Activated T-helper 1 cell treated with anti-CD3 and anti-CD28 coated beads, Interleukin-2, amount 50 U/mL, for 16 hours (primary cell): Measurements from ENCODE around the gene EPHA1.
"Not testable (repeated sequence)": the region's sequence is repeated elsewhere in the genome, so short reads cannot be mapped to it uniquely, and the experiment has no call there.

Experiments used
- DNase-seq, 2 donors: peaks; one replicate each; pipeline ENCODE4 v3.0.0-alpha.2; 2020; ENCODE audit warnings: low read depth in 1 of 2, low spot score in 1 of 2

Gene EPHA1

GRCh38 chr7:143431109-143431508 lies 22.5 kb upstream of the EPHA1 start:
- DNase-seq, result no peak

- DNase-seq, result no peak
Measured at GRCh38 chr7:143429770-143430698, 21.4 kb upstream of the EPHA1 start.

- DNase-seq, result no peak
Measured at GRCh38 chr7:143426479-143427142, 18.0 kb upstream of the EPHA1 start.

- DNase-seq, result not testable (repeated sequence)
Measured at GRCh38 chr7:143424476-143424875, 15.8 kb upstream of the EPHA1 start.

GRCh38 chr7:143422033-143422432 lies 13.4 kb upstream of the EPHA1 start:
- no peak for DNase-seq

- not testable (repeated sequence) for DNase-seq
Measured at GRCh38 chr7:143420624-143421023, 12.0 kb upstream of the EPHA1 start.

- no peak for DNase-seq
Measured at GRCh38 chr7:143419880-143420279, 11.2 kb upstream of the EPHA1 start.

- DNase-seq, result no peak
Measured at GRCh38 chr7:143418681-143419458, 10.2 kb upstream of the EPHA1 start.

- DNase-seq, result no peak
Measured at GRCh38 chr7:143417734-143418383, 9.2 kb upstream of the EPHA1 start.

GRCh38 chr7:143416565-143417149 lies 8.0 kb upstream of the EPHA1 start:
- no peak for DNase-seq

GRCh38 chr7:143415742-143416397 lies 7.2 kb upstream of the EPHA1 start:
- no peak for DNase-seq

GRCh38 chr7:143415209-143415608 lies 6.6 kb upstream of the EPHA1 start:
- not testable (repeated sequence) for DNase-seq

GRCh38 chr7:143413123-143413522 lies 4.5 kb upstream of the EPHA1 start:
- no peak for DNase-seq

GRCh38 chr7:143411976-143412708 lies 3.5 kb upstream of the EPHA1 start:
- DNase-seq, result no peak

- no peak for DNase-seq
Measured at GRCh38 chr7:143410521-143411004, 1.9 kb upstream of the EPHA1 start.

- no peak for DNase-seq
Measured at GRCh38 chr7:143408252-143408685, 387 bp downstream of the EPHA1 start.

GRCh38 chr7:143407287-143408251 lies 1.1 kb downstream of the EPHA1 start:
- DNase-seq, result no peak

- DNase-seq, result no peak
Measured at GRCh38 chr7:143406002-143406357, 2.7 kb downstream of the EPHA1 start.
